Adrenal gland (tissue), 12 donors: Measurements from ENCODE around the gene KRTAP12-4. TPM values are rescaled to one million over a fixed set of nuclear protein-coding genes. Genes with fewer than 3 reads are reported as not detected.

Experiments used
- DNase-seq, 7 donors: peaks; one replicate each; pipeline ENCODE4 v3.0.0-alpha.2; 2019 to 2020
- H3K27ac ChIP-seq, 5 donors: fragments of 200-600 bp; sonication (generic) in 4 of 5; 1 replicate in 3 of 5; 2 replicates in 2 of 5; pipeline versions ENCODE4 v1.5.1 to v1.8.0; 2016 to 2020; ENCODE audit warnings: mild to moderate bottlenecking in 1 of 5
- H3K27me3 ChIP-seq: fragments of 200-600 bp; 2 replicates; pipeline ENCODE4 v1.8.0; 2021
- H3K36me3 ChIP-seq, 2 donors: fragments of 200-600 bp; replicated peaks in 1 of 2; 1 replicate in 1 of 2; 2 replicates in 1 of 2; pipeline versions ENCODE4 v1.5.1 to v1.8.0; 2018 to 2022
- H3K4me1 ChIP-seq, 2 donors: fragments of 200-600 bp; replicated peaks in 1 of 2; 1 replicate in 1 of 2; 2 replicates in 1 of 2; pipeline versions ENCODE4 v1.5.1 to v1.8.0; 2018 to 2021
- H3K4me3 ChIP-seq, 4 donors: fragments of 200-600 bp; sonication (generic) in 3 of 4; one replicate each; pipeline ENCODE4 v1.5.1; 2016 to 2018
- H3K9me3 ChIP-seq, 3 donors: fragments of 200-600 bp; sonication (generic) in 1 of 3; replicated peaks in 1 of 3; 1 replicate in 2 of 3; 2 replicates in 1 of 3; pipeline versions ENCODE4 v1.5.1 to v1.8.0; 2016 to 2021
- POLR2A ChIP-seq, 2 donors: fragments of 450-650 bp; IDR thresholded peaks; one replicate each; pipeline ENCODE4 v1.6.1; 2017; ENCODE audit warnings: antibody characterized with exemption in 2 of 2, mild to moderate bottlenecking in 2 of 2, moderate library complexity in 1 of 2
- WGBS, 4 donors: extraction: QIAGEN DNeasy Blood & Tissue Kit in 2 of 4; methylation state at CpG; one replicate each; pipeline versions ENCODE4 v1.1.5 to v1.1.7; 2013 to 2017; 5-methylcytosine and 5-hydroxymethylcytosine counted together
- intact Hi-C, 2 donors: fragments of 100-400 bp; cut with DNase I; formaldehyde crosslinking; loops; one replicate each; pipeline versions ENCODE4 v1.14.1 to v1.15.0; 2022 to 2023
- polyA plus RNA-seq, 3 donors: library from polyadenylated mRNA; stranded (reverse); fragments of 200-250 nt in 2 of 3; fragments of 350-450 nt in 1 of 3; fragmentation: Illumina TruSeq in 1 of 3; extraction: RNeasy Lipid Tissue Mini Kit (QIAGEN cat#74804) in 1 of 3; gene quantifications; one replicate each; pipeline ENCODE4 v1.2.3, GENCODE V29; 2013 to 2014
- total RNA-seq, 9 donors: library from RNA; depleted of rRNA in 4 of 9; stranded (reverse); fragments of >200 nt in 4 of 9; fragments of 120-200 nt in 1 of 9; fragmentation: NEBNext Ultra II Directional in 1 of 9; extraction: Animal tissue kit (Norgen Biotek cat#: 25700) in 1 of 9; gene quantifications; one replicate each; pipeline versions ENCODE4 v1.1.0 to v1.2.4, GENCODE V29; 2013 to 2023
- TF ChIP-seq, protein P1 (sequence below), 6 experiments: fragments of 450-650 bp in 4 of 6; fragments of 200-600 bp in 2 of 6; sonication (generic) in 1 of 6; IDR thresholded peaks; 1 replicate in 5 of 6; 2 replicates in 1 of 6; pipeline versions ENCODE4 v1.5.1 to v1.8.0; 2016 to 2021; ENCODE audit warnings: antibody characterized with exemption in 6 of 6, mild to moderate bottlenecking in 2 of 6, moderate library complexity in 1 of 6
- donor health status: healthy with polysubstance abuse.
- donor health status: Bipolar disorder and iron deficiency.
- donor health status: DM: yes; HTN: yes; CAD: no.
- donor health status: DM: no; HTN: no; CAD: no.
- donor health status: DM: no; HTN: no; CAD: no.
- donor health status: DM: yes; HTN: yes; CAD: no.

The KRTAP12-4 gene
- total and polyA plus RNA-seq, 12 donors, result not detected

- TF ChIP-seq, protein P1, sequence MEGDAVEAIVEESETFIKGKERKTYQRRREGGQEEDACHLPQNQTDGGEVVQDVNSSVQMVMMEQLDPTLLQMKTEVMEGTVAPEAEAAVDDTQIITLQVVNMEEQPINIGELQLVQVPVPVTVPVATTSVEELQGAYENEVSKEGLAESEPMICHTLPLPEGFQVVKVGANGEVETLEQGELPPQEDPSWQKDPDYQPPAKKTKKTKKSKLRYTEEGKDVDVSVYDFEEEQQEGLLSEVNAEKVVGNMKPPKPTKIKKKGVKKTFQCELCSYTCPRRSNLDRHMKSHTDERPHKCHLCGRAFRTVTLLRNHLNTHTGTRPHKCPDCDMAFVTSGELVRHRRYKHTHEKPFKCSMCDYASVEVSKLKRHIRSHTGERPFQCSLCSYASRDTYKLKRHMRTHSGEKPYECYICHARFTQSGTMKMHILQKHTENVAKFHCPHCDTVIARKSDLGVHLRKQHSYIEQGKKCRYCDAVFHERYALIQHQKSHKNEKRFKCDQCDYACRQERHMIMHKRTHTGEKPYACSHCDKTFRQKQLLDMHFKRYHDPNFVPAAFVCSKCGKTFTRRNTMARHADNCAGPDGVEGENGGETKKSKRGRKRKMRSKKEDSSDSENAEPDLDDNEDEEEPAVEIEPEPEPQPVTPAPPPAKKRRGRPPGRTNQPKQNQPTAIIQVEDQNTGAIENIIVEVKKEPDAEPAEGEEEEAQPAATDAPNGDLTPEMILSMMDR (IDR thresholded peaks at IDR 0.05), result no peak
- no peak for TF ChIP-seq POLR2A (IDR thresholded peaks at IDR 0.05)
- intact Hi-C loops, result no loop called here
- H3K27me3 ChIP-seq, result peaks cover 3% of the 10 kb centered on the region
- DNase-seq, result no peak
- H3K4me1 ChIP-seq, result no peaks in the 10 kb centered on the region
- no peak overlapping the region for H3K27ac ChIP-seq
- H3K36me3 ChIP-seq, result no peaks in the 10 kb centered on the region
- no peaks in the 10 kb centered on the region for H3K9me3 ChIP-seq
- no peak overlapping the region for H3K4me3 ChIP-seq
- 49 to 66% (median 58%) methylated on average over 11 of the region's 11 CpGs for WGBS, 4 donors
These were observed 4.6 kb upstream of the KRTAP12-4 start for GRCh38 chr21:44658913-44659595.

DNA sequence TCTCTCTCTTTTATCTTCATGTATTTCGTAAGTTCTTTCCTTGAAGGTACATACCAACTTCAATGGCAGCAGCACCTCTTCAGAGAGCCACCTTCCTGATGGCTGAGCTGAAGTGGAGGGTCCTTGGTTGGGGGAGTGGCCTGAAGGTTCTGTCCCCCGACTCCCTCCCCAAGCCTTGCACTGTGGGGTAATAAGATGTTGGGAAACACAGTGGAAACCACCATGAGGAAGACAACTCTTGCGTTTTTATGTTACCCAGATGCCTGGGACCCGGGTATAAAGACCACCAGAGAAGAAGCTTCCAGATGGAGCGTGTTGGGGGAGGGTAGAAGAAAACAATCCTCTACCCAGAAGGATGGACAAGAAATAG is 4.1 kb upstream of the KRTAP12-4 start:
- Histone ChIP-seq H3K36me3 (no peaks in the 10 kb centered on the region), H3K4me1 (no peaks in the 10 kb centered on the region), H3K9me3 (no peaks in the 10 kb centered on the region), H3K4me3 (no peak overlapping the region), H3K27me3 (peaks cover 3% of the 10 kb centered on the region), H3K27ac (no peak overlapping the region)
- no peak for DNase-seq
- WGBS, 4 donors, result 68 to 82% (median 73%) methylated on average over 5 of the region's 5 CpGs
- no peak for TF ChIP-seq POLR2A (IDR thresholded peaks at IDR 0.05)
- TF ChIP-seq, protein P1 (IDR thresholded peaks at IDR 0.05), result no peak
- intact Hi-C loops, result no loop called here

DNA sequence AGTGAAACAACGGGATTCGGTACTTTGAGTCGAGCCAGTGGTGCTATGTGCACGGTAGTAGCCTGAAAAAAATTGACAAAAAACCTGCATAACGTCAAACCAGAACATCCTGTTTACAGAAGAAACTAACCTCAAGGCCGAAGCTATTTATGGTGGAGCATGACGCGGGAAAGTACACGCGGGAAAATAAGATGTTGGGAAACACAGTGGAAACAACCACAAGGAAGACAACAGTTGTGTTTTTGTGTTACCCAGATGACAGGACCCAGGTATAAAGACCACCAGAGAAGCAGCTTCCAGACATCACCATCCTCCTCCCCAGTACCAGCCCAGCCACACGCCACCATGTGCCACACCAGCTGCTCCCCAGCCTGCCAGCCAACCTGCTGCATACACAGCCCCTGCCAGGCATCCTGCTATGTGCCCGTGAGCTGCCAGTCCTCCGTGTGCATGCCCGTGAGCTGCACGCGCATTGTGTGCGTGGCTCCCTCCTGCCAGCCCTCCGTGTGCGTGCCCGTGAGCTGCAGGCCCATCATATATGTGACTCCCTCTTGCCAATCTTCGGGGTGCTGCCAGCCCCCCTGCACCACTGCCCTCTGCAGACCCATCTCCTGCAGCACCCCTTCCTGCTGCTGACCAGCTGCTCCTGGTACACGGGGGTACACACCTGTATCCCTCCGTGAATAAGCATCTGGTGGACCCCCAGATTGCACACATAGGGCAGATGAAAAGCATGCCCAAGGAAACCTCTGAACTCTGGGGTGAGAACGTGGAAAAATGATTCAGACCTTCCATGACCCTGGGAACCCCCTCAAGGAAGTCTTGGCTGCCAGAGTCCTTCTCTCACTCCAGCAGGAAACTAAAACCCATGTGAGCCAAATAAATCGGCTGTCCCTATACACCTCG is 3.4 kb upstream of the KRTAP12-4 start, which contains the start of gene KRTAP12-3:
KRTAP12-3 (plus strand) TSS at position 298 of the 906 bp plus-strand sequence; CDS start at position 346, 48 bp downstream.
- no peak for TF ChIP-seq POLR2A (IDR thresholded peaks at IDR 0.05)
- TF ChIP-seq, protein P1 (IDR thresholded peaks at IDR 0.05), result no peak
- H3K4me3 ChIP-seq, result no peak within 1 kb of the TSS
- H3K27ac ChIP-seq, result no peak within 1 kb of the TSS
- H3K27me3 ChIP-seq, result peaks cover 3% of the 10 kb centered on the region
- WGBS, 4 donors, result 67 to 78% (median 73%) methylated on average over 17 to 26 of the region's 26 CpGs
- DNase-seq, result no peak
- H3K4me1 ChIP-seq, result no peaks in the 10 kb centered on the region
- H3K36me3 ChIP-seq, result no peaks in the 10 kb centered on the region
- no peaks in the 10 kb centered on the region for H3K9me3 ChIP-seq
- intact Hi-C loops, result no loop called here

DNA sequence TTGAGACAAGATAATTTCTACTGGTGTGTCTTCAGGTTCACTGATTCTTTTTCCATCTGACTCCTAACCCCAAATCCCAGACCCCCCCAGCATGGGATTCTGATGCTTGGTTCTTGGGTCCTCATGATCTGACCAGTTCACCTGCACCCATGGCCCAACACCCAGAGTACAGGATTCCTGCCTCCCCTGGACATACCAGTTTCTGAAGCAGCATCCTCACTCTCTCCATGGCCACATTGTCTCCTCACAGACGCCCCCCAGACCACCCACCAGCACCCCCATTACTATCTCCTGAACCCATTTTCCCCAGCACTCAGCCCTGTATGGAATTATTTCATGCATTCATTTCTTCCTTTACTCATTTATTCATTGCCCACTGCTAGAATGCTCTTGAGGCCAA is 2.4 kb upstream of the KRTAP12-4 start:
- Histone ChIP-seq H3K4me1 (no peaks in the 10 kb centered on the region), H3K4me3 (no peak overlapping the region), H3K9me3 (no peaks in the 10 kb centered on the region), H3K36me3 (no peaks in the 10 kb centered on the region), H3K27ac (no peak overlapping the region), H3K27me3 (peaks cover 3% of the 10 kb centered on the region)
- intact Hi-C loops, result no loop called here
- TF ChIP-seq POLR2A (IDR thresholded peaks at IDR 0.05), result no peak
- TF ChIP-seq, protein P1 (IDR thresholded peaks at IDR 0.05), result no peak
- 29 to 58% (median 44%) methylated on average over 1 of the region's 1 CpG for WGBS, 4 donors
- no peak for DNase-seq
